Naive thymus-derived CD8-positive, alpha-beta T cell (primary cell): Measurements from ENCODE around the gene ZDHHC24. TPM values are rescaled to one million over a fixed set of nuclear protein-coding genes. Genes with fewer than 3 reads are reported as not detected.

Source experiments
- ATAC-seq, 2 donors: fragments of 150-1000 bp; cut with Tn5 transposase in 1 of 2; sonication (Bioruptor Pico), chemical (Tn5 transposase) in 1 of 2; 1 replicate in 1 of 2; 2 replicates in 1 of 2; pipeline ENCODE4 v1.10.0; 2021; ENCODE audit warnings: mild to moderate bottlenecking in 2 of 2, moderate library complexity in 2 of 2
- POLR2A ChIA-PET: fragments of 350-600 bp; sonication (Branson Sonifier 250); formaldehyde crosslinking; loops from one replicate; lab custom pipeline; 2021; ENCODE audit warnings: antibody characterized with exemption; lab: Charles Lee
- DNase-seq, 10 donors: peaks; one replicate each; pipeline versions ENCODE4 v3.0.0 to v3.0.0-alpha.2; 2020 to 2022
- H3K27ac Mint-ChIP-seq, 10 donors: one replicate each; pipeline ENCODE4 v1.8.0; 2020 to 2022; ENCODE audit warnings: mild to moderate bottlenecking in 10 of 10, mixed read lengths in 10 of 10, moderate library complexity in 4 of 10, inconsistent platforms in 1 of 10
- H3K27me3 Mint-ChIP-seq, 5 donors: one replicate each; pipeline ENCODE4 v1.8.0; 2021 to 2022; ENCODE audit warnings: mixed read lengths in 5 of 5
- H3K36me3 Mint-ChIP-seq, 3 donors: one replicate each; pipeline ENCODE4 v1.8.0; 2020 to 2022; ENCODE audit warnings: mixed read lengths in 3 of 3, mild to moderate bottlenecking in 2 of 3, inconsistent platforms in 1 of 3
- H3K4me1 Mint-ChIP-seq, 4 donors: one replicate each; pipeline ENCODE4 v1.8.0; 2021 to 2022; ENCODE audit warnings: mixed read lengths in 4 of 4
- H3K4me3 Mint-ChIP-seq, 10 donors: one replicate each; pipeline ENCODE4 v1.8.0; 2020 to 2022; ENCODE audit warnings: mild to moderate bottlenecking in 10 of 10, mixed read lengths in 10 of 10, moderate library complexity in 6 of 10, inconsistent platforms in 1 of 10
- H3K9me3 Mint-ChIP-seq, 9 donors: one replicate each; pipeline ENCODE4 v1.8.0; 2020 to 2022; ENCODE audit warnings: mixed read lengths in 9 of 9, mild to moderate bottlenecking in 3 of 9, inconsistent platforms in 1 of 9, moderate library complexity in 1 of 9
- polyA plus RNA-seq, 3 donors: library from polyadenylated mRNA; unstranded; fragments of 300-500 nt; fragmentation: Illumina TruSeq; gene quantifications; one replicate each; pipeline ENCODE4 v1.2.3, GENCODE V29; 2021
- total RNA-seq, 8 experiments: library from RNA in 2 of 8; stranded (reverse) in 2 of 8; gene quantifications; one replicate each; pipeline ENCODE4 v1.2.3 and lab custom pipeline; 2021 to 2026

ZDHHC24 gene
- total and polyA plus RNA-seq, 5 experiments from 2014 or later = 9.6 to 29.3 (median 14.1) TPM

DNA sequence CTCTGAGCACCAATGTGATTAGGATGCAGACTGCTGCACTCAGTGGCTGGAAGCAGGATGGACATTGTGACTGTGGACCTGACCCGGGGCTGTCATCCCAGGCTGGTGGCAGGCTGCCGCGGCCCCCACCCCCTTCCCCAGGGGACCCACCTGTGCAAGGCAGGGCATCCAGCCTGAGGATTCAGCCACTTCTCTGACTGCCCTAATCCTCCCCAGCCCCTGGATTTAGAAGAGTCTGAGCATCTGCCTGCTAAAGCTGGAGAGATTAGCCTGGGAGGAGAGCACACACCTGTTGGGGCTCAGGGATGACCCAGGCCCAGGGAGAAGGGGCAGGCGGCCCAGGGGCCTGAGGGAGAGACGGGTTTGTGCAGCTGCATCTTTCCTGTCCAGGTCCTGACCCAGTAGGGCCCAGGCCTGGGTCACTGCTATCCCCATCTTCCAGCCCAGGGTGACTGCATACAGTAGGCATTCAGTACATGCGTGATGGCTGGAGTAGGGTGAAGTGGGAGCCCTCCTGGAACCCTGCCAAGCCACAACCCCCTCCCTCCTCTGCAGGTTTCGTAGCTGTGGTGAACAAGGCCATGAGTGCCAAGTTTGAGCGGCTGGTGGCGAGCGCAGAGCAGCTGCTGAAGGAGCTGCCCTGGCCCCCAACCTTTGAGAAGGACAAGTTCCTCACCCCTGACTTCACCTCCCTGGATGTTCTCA is 53.5 kb downstream of the ZDHHC24 start:
- no peak for ATAC-seq
- no peak overlapping the region for H3K4me3 Mint-ChIP-seq
- peaks cover 0 to 37% (median 8%) of the 10 kb centered on the region in 3 donors for H3K36me3 Mint-ChIP-seq
- peak in 1 of 10 donors; percentile 44 for DNase-seq
- POLR2A ChIA-PET = no interaction called here
- H3K27me3 Mint-ChIP-seq = no peaks in the 10 kb centered on the region
- peaks cover 0 to 2% (median 0%) of the 10 kb centered on the region in 4 donors for H3K4me1 Mint-ChIP-seq
- no peak overlapping the region for H3K27ac Mint-ChIP-seq
- H3K9me3 Mint-ChIP-seq = no peaks in the 10 kb centered on the region

DNA sequence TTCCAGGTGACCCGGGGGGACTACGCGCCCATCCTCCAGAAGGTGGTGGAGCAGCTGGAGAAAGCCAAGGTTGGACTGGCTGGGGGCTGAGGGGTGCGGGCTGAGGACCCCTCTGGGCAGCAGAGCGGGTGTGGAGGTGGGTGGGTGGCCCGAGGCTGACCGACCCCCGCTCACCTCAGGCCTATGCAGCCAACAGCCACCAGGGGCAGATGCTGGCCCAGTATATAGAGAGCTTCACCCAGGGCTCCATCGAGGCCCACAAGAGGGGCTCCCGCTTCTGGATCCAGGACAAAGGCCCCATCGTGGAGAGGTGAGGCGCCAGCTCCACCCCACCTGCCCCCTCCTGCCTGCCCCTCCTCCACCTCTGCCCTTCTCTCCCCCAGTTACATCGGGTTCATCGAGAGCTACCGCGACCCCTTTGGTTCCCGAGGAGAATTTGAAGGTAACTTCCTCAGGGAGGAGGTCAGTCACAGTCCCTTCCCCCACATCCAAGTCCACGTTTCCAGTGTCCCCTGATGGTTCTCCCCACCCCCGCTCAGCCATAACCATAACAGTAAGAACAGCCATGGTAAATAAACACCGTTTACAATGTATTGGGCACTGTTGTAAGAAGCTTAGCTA is 54.4 kb downstream of the ZDHHC24 start:
- Mint-ChIP-seq H3K4me1 (peaks cover 0 to 2% (median 0%) of the 10 kb centered on the region in 4 donors), H3K27ac (no peak overlapping the region), H3K9me3 (no peaks in the 10 kb centered on the region), H3K27me3 (no peaks in the 10 kb centered on the region), H3K4me3 (no peak overlapping the region), H3K36me3 (peaks cover 0 to 33% (median 8%) of the 10 kb centered on the region in 3 donors)
- ATAC-seq = no peak
- peak in 1 of 10 donors; percentile 4 for DNase-seq
- POLR2A ChIA-PET = no interaction called here

DNA sequence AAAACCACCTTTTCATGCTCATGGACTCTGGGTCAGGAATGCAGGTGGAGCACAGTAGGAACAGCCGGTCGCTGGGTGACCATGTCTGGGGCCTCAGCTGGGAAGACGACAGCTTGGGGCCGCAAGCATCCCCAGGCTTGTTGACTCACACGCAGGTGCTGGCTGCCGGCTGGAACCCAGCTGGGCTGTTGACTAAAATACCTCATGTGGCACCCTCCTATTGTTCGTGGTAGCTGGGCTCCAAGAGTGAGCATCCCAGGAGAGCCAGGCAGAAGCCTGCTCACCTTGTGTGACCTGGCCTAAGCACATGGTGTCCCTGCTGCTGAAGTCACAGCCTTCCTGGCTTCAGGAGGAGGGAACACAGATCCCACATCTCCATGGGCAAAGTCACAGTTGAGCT is 56.2 kb downstream of the ZDHHC24 start:
- no peak overlapping the region for H3K27ac Mint-ChIP-seq
- peaks cover 0 to 3% (median under 1%) of the 10 kb centered on the region in 4 donors for H3K4me1 Mint-ChIP-seq
- DNase-seq = peak in 1 of 10 donors; percentile 52
- ATAC-seq = no peak
- no peaks in the 10 kb centered on the region for H3K27me3 Mint-ChIP-seq
- no peaks in the 10 kb centered on the region for H3K9me3 Mint-ChIP-seq
- no peak overlapping the region for H3K4me3 Mint-ChIP-seq
- POLR2A ChIA-PET = no interaction called here
- H3K36me3 Mint-ChIP-seq = peaks cover 0 to 38% (median 8%) of the 10 kb centered on the region in 3 donors

DNA sequence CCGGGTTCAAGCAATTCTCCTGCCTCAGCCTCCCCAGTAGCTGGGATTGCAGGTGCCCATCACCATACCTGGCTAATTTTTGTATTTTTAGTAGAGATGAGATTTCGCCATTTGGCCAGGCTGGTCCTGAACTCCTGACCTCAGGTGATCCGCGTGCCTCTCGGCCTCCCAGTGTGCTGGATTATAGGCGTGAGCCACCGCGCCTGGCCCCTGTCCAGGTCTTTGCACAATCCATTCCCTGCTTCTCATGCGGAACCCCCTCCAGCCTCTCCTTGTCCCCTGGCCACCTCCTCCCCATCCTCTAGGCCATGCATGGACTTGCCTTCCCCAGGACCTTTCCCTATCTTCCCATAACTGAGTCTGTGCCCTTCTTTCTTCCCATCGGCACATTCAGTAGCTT is 56.9 kb downstream of the ZDHHC24 start:
- no peak overlapping the region for H3K27ac Mint-ChIP-seq
- H3K27me3 Mint-ChIP-seq = no peaks in the 10 kb centered on the region
- H3K36me3 Mint-ChIP-seq = peaks cover 0 to 38% (median 8%) of the 10 kb centered on the region in 3 donors
- H3K4me3 Mint-ChIP-seq = no peak overlapping the region
- no peaks in the 10 kb centered on the region for H3K9me3 Mint-ChIP-seq
- peaks cover 0 to 3% (median under 1%) of the 10 kb centered on the region in 4 donors for H3K4me1 Mint-ChIP-seq
- peak in 1 of 10 donors; percentile 27 for DNase-seq
- POLR2A ChIA-PET = no interaction called here
- ATAC-seq = no peak

DNA sequence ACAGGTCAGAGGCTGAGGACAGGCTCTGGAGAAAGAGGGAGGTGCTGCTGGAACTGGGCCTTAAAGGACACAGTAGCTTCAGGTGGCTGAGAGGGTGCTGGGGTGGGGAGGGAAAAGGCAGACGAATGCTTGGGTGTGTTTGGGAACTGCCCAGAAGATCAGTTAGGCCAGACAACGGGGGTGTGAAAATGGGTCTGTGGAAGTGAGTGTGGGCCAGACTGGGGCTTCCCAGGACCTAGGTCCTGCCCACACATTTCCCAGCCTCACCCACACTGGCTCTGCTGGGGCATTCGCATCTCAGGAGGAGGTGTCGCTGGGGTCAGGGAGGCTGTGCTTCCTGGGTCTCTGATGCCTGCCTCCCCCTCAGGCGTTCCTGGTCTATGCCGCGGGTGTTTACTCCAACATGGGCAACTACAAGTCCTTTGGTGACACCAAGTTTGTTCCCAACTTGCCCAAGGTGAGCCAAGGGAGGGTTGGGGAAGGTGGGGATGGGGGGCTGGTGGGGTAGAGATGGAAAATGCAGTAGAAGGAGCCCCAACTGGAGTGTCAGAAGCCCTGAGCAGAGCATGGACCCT is 61.0 kb downstream of the ZDHHC24 start:
- no peak for ATAC-seq
- Mint-ChIP-seq H3K27ac (no peak overlapping the region), H3K36me3 (peaks cover 0 to 32% (median 2%) of the 10 kb centered on the region in 3 donors), H3K9me3 (no peaks in the 10 kb centered on the region), H3K27me3 (no peaks in the 10 kb centered on the region), H3K4me1 (peaks cover 4 to 20% (median 14%) of the 10 kb centered on the region in 4 donors), H3K4me3 (no peak overlapping the region)
- POLR2A ChIA-PET = interaction anchor here (1.1 kb wide), 1 partner anchor 46 kb away, joined by 3 read pairs; the partner anchor contains the start of gene MRPL11
- DNase-seq = peak in 1 of 10 donors; percentile 56

DNA sequence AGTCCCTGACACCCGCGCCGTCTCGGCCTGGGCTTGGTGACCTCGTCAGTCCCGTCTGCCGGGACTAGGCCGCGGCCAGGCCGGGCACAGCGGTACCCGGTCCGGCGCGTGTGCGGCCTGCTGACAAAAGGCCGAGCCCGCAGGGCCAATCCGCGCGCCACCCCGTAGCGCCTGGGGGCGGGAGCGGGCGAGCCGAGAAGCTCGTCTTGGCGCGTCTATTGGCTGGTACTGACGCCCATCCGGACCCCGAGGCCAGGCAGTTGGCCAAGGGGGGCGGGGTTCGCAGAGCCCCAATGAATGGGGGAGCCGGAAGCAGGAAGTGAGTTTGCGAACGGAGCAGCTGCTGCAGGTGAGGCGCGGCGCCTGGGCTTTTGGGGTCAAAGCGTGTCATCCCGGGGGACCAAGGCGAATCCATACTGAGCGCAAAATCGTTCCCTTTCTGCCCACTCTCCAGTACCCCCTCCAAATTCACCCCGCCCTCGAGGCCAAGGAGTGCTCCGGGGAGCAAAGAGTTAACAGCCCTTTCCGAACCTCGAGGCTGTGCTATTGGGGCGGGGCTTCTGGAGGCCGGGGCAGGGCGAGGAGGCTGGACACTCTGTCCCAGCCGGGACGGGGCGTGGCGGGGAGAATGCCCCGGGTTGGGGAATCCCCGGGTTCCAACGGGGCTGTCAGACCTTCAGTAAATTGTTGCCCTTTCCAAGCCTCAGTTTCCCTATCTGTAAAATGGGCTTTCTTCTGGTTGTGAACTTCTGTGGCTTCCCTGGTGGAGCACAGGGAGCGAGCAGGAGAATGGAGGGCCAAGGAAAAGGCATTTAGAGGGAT is 65.5 kb downstream of the ZDHHC24 start, which contains the start of gene DPP3:
TSS of gene DPP3 (plus strand) at position 318 of the 822 bp plus-strand sequence. CDS start 1,767 bp downstream, outside the sequence.
- DNase-seq = peak; percentile 92 to 97 (median 95)
- H3K36me3 Mint-ChIP-seq = peaks cover 0 to 5% (median 0%) of the 10 kb centered on the region in 3 donors
- peak; percentile 98 to 99 for ATAC-seq
- POLR2A ChIA-PET = interaction anchor here (0.8 to 2.4 kb wide), 13 partner anchors 12 to 769 kb away, joined by 3 to 46 read pairs (median 6); partner anchors contain the start of genes ACTN3, BBS1, CTSF and KAT5
- H3K27me3 Mint-ChIP-seq = no peaks in the 10 kb centered on the region
- H3K4me3 Mint-ChIP-seq = peak within 1 kb of the TSS; percentile 86 to 94 (median 92)
- H3K4me1 Mint-ChIP-seq = peaks cover 17 to 34% (median 30%) of the 10 kb centered on the region in 4 donors
- H3K9me3 Mint-ChIP-seq = no peaks in the 10 kb centered on the region
- H3K27ac Mint-ChIP-seq = peak within 1 kb of the TSS; percentile 80 to 96 (median 92)

DNA sequence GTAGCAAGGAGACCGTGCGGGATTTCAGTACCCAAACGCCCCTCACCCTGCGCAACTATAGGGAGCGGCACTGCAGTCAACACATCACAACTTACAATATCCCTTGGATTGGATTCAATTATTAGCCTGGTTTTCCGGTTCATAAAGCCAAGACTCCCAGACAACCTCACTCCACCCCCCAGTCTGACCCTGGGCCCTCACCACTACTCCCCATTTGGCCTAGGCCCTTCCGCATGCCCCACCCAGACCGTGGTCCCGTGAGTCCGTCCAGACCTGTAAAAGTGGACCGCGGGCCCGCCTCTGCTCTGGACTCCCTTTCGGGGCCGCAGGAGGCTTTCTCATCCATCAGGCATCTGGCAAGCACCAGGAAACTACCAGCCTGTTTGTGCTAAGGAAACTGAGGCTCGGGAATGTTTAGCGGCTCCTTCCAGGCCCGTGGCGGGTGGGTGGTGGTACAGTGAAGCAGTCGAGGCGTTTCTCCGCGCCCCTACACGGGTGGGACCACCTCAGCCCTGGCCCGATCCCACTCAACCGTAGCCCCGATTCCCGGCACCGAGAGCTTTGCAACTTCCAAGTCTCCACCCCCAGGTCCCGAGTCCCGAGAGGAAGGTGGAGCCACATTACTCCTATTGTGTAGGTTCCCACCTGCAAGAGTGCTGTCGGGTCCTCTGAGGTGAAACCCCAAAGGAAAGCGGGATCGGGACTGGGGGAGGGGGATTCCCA is 66.3 kb downstream of the ZDHHC24 start:
- peaks cover 17 to 33% (median 29%) of the 10 kb centered on the region in 4 donors for H3K4me1 Mint-ChIP-seq

DNA sequence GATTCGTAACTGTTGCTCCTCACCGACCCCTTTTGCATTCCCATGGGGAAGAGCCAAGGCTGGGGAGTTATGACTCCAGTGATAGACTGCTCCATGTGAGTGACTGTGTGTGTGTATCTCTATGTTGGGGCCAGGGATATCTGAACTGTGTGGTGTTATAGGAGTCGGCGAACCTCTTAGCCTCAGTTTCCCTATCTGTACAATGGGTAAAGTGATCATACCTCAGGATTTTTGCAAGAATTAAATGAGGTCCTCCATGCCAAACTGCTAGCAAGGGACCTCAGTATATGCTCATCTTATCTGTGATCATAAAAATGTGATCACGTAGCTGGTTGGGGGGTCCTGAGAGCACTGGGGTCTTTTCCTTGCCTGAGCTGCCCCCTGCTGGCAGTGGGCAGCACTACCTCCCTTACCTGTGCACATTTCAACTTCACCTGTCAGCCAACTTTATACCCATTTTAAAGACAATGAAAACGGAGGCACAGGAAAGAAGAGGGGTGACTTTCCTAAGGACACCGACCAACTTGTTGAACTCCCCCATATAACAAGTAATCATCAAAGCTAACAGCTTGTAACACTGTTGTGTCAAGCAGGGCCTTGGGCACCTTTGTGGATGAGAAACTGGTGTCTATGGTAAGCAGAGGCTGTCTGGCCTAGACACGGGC is 67.0 kb downstream of the ZDHHC24 start:
- H3K27ac Mint-ChIP-seq = peak overlapping the region in 9 of 10 donors; percentile 61 to 96 (median 92)
- POLR2A ChIA-PET = interaction anchor here (0.5 to 2.4 kb wide), 4 partner anchors 10 to 837 kb away, joined by 4 to 46 read pairs (median 6); partner anchors contain the start of genes PELI3 and RBM14
- ATAC-seq = no peak
- peak in 7 of 10 donors; percentile 23 to 55 (median 40) for DNase-seq
- no peaks in the 10 kb centered on the region for H3K27me3 Mint-ChIP-seq
- peak overlapping the region; percentile 86 to 94 (median 92) for H3K4me3 Mint-ChIP-seq
- peaks cover 17 to 33% (median 29%) of the 10 kb centered on the region in 4 donors for H3K4me1 Mint-ChIP-seq
- H3K36me3 Mint-ChIP-seq = peaks cover 0 to 7% (median 0%) of the 10 kb centered on the region in 3 donors
- no peaks in the 10 kb centered on the region for H3K9me3 Mint-ChIP-seq

More for the DNA sequence above, 66.3 kb downstream of the ZDHHC24 start:
- DNase-seq (no peak), ATAC-seq (peak; percentile 15 to 20)
- H3K9me3 Mint-ChIP-seq = no peaks in the 10 kb centered on the region
- H3K27ac Mint-ChIP-seq = peak overlapping the region in 9 of 10 donors; percentile 80 to 96 (median 92)
- POLR2A ChIA-PET = interaction anchor here (0.5 to 2.4 kb wide), 15 partner anchors 11 to 768 kb away, joined by 3 to 46 read pairs (median 5); partner anchors contain the start of genes ACTN3, BBS1, CTSF and KAT5
- peak overlapping the region; percentile 86 to 94 (median 92) for H3K4me3 Mint-ChIP-seq
- H3K27me3 Mint-ChIP-seq = no peaks in the 10 kb centered on the region
- peaks cover 0 to 5% (median 0%) of the 10 kb centered on the region in 3 donors for H3K36me3 Mint-ChIP-seq

DNA sequence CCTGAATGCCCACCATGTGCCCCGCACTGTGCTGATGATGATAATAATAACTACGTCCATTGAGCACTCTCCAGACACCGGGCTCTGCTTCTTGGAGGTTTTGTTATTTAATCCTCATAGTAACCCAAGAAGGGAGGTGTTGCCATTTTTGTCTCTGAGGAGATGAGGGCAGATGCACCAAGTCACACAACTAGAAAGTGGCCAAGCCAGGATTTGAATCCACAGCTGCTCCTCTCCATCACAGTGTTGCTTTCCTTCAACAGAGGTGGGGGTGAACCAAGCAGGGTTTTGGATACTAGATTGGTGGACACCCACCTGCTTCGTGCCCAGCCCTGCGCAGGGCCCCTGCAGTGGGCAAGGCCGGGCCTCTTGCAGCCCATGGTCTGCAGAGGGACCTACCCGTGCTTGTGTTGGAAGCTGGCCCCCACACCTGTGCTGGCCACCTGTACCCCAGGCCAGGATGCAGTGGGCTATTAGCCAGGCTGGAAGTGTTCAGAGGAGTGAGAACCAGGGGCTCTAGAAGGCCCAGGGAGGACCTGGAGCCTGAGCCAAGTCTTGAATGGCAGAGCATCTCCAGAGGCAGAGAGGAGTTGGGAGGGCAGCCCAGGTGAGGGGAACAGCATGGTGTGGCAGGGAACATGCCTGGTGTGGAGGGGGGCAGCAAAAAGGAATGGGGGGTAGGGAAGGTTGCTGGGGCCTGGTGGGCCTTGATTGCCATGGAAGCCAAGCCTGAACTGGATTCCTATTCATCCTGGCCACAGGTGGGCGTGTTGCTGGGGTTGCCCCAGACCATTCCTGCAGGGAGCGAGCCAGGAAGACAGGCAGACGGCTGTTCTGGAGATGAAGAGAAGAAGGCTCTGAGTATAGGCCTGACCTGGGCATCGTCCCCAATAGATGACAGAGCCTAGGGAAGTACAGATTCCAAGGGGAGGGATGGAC is 68.3 kb downstream of the ZDHHC24 start:
- peaks cover 17 to 31% (median 24%) of the 10 kb centered on the region in 4 donors for H3K4me1 Mint-ChIP-seq
- H3K27ac Mint-ChIP-seq = peak overlapping the region in 6 of 10 donors; percentile 31 to 82 (median 58)
- peaks cover 0 to 2% (median 0%) of the 10 kb centered on the region in 3 donors for H3K36me3 Mint-ChIP-seq
- POLR2A ChIA-PET = interaction anchor here (0.7 kb wide), 1 partner anchor 38 kb away, joined by 3 read pairs; no protein-coding TSS in a partner anchor
- H3K4me3 Mint-ChIP-seq = peak overlapping the region in 8 of 10 donors; percentile 19 to 52 (median 33)
- H3K27me3 Mint-ChIP-seq = no peaks in the 10 kb centered on the region
- ATAC-seq = no peak
- H3K9me3 Mint-ChIP-seq = no peaks in the 10 kb centered on the region
- DNase-seq = no peak

DNA sequence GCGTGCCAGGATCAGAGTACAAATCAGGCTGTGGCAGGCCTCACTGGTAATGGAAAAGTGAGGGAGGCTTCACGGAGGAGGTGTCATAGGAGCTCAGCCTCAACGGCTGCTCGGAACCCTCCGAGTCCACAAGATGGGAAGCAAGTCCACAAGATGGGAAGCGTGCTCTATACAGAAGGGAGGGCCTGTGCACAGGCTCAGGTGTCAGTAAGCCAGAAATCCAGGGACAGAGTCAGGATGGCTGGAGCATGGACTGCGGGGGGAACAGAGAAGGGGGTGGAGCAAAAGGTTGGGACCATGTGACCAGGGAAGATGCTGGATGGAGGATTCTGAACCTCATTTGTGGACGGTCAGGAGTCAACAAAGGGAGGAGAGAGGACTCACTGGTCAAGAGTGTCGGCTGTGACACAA is 69.0 kb downstream of the ZDHHC24 start:
- POLR2A ChIA-PET = no interaction called here
- no peaks in the 10 kb centered on the region for H3K27me3 Mint-ChIP-seq
- peaks cover 0 to 2% (median 0%) of the 10 kb centered on the region in 3 donors for H3K36me3 Mint-ChIP-seq
- DNase-seq = no peak
- no peak for ATAC-seq
- H3K4me1 Mint-ChIP-seq = peaks cover 17 to 27% (median 21%) of the 10 kb centered on the region in 4 donors
- H3K9me3 Mint-ChIP-seq = no peaks in the 10 kb centered on the region
- peak overlapping the region in 3 of 10 donors; percentile 49 to 80 (median 53) for H3K27ac Mint-ChIP-seq
- H3K4me3 Mint-ChIP-seq = peak overlapping the region in 2 of 10 donors; percentile 28 to 46
